HG02623 (cell line): ENCODE results near the gene RABEP2.
A peak's percentile ranks its signal among the peaks of the same experiment; 100 is the strongest.
"Not testable (repeated sequence)": the region's sequence is repeated elsewhere in the genome, so short reads cannot be mapped to it uniquely, and the experiment has no call there.

Experiments
- ATAC-seq: cut with Tn5 transposase; IDR thresholded peaks from one replicate; pipeline ENCODE4 v1.9.1; 2021; ENCODE audit warnings: moderate library complexity; ENCODE audit not compliant: unreplicated experiment

Gene RABEP2

DNA sequence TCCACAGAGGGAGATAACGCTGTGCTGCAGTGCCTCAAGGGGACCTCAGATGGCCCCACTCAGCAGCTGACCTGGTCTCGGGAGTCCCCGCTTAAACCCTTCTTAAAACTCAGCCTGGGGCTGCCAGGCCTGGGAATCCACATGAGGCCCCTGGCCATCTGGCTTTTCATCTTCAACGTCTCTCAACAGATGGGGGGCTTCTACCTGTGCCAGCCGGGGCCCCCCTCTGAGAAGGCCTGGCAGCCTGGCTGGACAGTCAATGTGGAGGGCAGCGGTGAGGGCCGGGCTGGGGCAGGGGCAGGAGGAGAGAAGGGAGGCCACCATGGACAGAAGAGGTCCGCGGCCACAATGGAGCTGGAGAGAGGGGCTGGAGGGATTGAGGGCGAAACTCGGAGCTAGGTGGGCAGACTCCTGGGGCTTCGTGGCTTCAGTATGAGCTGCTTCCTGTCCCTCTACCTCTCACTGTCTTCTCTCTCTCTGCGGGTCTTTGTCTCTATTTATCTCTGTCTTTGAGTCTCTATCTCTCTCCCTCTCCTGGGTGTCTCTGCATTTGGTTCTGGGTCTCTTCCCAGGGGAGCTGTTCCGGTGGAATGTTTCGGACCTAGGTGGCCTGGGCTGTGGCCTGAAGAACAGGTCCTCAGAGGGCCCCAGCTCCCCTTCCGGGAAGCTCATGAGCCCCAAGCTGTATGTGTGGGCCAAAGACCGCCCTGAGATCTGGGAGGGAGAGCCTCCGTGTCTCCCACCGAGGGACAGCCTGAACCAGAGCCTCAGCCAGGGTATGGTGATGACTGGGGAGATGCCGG, 7.5 kb upstream of the RABEP2 start:
- no peak for ATAC-seq

DNA sequence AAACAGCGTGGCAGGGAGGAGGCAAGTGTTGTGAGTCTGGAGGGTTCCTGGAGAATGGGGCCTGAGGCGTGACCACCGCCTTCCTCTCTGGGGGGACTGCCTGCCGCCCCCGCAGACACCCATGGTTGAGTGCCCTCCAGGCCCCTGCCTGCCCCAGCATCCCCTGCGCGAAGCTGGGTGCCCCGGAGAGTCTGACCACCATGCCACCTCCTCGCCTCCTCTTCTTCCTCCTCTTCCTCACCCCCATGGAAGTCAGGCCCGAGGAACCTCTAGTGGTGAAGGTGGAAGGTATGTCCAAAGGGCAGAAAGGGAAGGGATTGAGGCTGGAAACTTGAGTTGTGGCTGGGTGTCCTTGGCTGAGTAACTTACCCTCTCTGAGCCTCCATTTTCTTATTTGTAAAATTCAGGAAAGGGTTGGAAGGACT, 6.8 kb upstream of the RABEP2 start, which contains the start of gene CD19:
TSS of gene CD19 (plus strand) at position 171 of the 425 bp plus-strand sequence. CDS start at position 201, 30 bp downstream.
- ATAC-seq: no peak

DNA sequence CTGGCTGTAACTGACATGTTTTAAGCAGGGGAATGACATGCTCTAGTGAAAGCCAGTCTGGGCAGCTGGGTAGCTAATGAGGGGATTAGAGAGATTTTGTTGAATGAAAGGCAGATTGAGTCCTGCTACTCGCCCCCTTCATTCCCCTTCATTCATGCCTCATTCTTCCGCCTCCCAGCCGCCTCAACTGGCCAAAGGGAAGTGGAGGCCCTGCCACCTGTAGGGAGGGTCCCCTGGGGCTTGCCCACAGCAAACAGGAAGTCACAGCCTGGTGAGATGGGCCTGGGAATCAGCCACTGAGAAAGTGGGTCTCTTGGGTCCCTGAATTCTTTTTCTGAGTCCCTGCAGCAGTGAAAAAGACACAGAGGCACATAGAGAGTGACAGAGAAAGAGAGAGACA, 5.6 kb upstream of the RABEP2 start:
- no peak for ATAC-seq

DNA sequence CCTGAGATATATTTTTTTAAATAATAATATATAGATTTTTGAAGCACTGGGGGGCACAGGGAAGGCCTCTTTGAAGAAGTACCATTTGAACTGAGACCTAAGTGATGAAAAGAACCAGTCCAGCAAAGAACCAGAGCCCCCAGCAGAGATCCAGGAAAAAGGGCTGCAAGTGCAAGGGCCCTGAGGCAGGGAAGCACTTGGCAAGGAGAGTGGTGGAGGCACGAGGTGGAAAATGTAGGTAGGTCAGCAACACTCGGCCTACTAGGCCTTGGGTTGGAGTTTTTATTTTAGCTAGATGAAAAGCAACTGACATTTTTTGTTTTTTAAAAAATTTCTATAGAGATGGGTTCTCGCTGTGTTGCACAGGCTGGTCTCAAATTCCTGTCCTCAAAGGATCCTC, 5.2 kb upstream of the RABEP2 start:
- ATAC-seq: no peak

DNA sequence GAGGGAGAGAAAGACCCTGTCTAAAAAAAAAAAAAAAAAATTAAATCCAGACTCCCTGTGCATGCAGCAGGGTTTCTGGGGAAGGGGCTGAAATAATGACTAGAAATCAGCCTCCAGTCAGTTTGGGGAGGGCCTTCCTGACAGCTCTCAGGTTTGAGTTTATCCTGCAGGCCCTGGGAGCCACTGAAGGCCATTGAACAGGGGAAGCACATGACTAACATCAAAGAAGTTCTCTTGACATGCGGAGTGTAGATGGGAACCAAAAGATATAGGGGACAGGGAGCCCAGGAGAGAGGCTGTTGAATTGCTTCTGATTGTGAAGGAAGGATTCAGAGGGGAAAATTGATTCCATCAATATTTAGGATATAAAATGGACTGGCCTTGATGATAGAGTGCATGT, 2.8 kb upstream of the RABEP2 start:
- no peak for ATAC-seq

DNA sequence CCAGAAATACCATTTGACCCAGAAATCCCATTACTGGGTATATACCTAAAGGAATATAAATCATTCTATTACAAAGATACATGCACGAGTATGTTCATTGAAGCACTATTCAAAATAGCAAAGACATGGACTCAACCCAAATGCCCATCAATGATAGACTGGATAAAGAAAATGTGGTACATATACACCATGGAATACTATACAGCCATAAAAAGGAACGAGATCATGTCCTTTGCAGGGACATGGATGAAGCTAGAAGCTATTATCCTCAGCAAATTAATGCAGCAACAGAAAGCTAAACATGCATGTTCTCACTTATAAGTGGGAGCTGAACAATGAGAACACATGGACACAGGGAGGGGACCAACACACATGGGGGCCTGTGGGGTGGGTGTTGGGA, 1.2 kb upstream of the RABEP2 start:
- ATAC-seq: not testable (repeated sequence)

DNA sequence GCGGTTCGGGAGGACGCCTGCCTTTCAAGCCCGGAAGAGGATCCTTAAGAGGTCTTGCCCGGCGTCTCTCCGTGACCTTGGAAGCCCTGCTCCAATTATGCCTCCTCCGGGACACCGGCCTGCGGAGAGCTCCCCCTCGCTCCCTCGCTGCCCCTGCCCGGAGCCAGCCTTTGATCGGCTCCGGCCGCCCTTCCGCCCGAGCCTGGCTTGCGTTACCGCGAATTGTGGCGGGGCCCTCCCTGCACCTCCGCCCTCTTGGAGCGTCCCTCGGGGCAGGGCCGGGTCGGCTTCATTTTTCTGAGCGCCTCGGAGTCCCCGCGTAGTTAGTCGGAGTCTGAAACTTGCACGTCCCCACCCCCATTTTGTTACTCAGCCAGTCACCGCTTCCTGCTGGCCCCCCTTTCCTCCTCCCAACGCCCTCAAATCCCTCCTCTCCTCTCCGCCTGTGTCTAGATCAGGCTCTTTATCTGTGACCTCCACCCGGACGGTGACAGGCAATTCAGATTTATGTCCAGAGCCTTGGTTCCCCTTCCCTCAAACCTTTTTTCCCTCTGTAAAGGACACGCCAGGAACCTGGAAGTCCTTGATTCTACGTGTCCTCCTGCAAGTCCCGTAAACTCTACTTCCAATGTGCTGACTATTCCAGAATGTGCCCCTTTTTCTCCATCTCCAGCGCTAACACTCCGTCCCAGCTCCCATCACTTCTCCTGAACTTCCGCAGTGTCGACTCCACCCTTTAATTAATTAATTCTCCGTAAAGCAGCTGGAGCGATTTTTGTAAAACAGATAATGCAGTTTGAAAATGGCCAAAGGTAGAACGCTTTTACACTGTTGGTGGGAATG, 569 bp upstream of the RABEP2 start:
- peak; percentile 21 for ATAC-seq

DNA sequence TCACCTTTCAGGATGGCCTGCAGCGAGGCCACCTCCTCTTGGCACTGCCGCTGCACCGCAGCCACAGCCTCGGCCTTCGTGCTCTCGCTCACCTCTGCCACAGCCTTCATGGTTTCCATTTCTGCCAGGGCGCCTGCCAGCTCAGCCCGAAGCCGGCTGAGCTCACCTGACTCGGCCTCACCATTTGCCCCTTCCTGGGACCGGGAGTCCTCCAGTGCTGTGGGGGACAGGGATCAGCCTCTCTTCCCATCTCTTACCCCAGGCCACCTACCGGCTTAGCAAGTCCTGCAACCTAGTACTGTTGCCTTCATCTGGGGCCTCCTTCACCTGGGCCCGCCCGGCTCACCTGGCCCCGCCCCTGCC, 658 bp downstream of the RABEP2 start:
- no peak for ATAC-seq

DNA sequence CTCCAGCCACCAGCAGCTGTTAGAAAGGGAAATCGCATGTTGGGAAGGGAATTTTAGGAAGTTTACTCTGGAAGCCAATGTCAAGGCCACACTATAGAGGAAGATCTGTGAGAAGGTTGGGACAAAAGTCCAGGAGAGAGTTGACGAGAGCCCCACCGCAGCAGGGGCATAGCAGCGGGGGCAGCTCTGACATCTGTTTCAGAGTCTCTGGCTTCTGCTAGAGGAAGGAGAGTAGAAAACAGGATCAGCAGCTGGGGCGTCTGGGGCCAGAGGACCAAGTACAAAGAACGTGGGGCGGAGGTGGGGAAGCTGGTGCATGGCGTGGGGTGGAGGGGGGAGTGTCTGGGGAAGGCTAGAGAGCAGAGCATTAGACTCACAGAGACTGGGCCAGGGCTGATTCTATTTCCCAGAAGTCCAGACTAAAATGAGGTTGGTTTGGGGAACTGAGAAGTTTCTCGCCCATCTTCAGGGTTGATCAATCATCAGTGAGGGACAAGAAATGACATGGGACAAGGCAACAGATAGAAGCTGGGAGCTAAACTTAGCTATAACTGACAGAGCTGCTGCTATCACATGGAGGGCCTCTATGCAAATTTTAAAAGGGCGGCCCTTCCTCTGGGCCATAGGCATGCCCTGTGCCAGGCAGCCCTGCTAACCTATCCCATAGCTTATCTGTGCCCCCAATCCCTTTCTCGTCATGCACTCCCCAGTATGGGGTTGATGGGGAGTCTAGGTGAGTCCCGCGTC, 1.2 kb downstream of the RABEP2 start:
- ATAC-seq: peak; percentile 42

DNA sequence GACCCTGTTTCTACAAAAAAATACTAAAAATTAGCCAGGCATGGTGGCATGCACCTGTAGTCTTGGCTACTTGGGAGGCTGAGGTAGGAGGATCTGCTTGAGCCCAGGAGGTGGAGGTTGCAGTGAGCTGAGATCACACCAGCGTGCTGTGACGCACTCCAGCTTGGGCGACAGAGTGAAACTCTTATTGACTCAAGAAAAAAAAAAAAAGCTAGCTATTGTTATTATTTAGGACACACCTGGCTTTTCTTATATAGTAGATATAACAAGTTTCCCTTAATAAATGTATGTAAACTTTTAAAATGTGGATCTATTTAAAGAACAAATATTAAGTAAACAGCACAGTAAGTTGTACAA, 1.8 kb downstream of the RABEP2 start:
- ATAC-seq: no peak

DNA sequence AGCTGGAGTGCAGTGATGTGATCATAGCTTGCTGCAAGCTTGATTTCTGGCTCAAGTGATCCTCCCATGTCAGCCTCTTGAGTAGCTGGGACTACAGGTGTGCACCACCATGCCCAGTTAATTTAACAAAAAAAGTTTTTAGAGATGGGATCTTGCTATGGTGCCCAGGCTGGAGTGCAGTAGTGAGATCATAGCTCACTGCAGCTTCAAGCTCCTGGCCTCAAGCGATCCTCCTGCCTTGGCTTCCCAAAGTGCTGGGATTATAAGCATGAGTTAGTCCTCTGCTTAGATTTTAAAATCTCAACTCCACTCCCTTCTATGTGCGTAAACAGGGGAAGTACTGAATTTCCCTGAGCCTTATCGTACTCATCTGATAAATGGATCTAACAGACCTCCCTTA, 6.3 kb downstream of the RABEP2 start:
- no peak for ATAC-seq

DNA sequence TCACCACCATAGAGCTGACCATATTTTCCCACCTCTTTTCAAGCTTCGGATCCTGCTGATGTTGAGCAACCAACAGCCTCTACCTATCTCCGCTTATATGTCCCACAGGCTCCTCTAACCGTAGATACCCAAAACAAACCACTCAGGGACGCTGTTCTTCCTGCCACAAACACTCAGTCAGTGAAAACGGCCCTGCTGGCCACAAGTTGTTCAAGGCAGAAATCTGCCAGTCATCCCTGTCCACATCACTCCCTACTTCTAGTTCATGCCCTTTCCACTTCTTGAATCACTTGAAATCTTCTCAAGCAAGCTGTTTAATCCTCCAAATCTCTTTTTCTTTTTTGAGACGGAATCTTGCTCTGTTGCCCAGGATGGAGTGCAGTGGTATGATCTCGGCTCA, 7.9 kb downstream of the RABEP2 start:
- no peak for ATAC-seq

DNA sequence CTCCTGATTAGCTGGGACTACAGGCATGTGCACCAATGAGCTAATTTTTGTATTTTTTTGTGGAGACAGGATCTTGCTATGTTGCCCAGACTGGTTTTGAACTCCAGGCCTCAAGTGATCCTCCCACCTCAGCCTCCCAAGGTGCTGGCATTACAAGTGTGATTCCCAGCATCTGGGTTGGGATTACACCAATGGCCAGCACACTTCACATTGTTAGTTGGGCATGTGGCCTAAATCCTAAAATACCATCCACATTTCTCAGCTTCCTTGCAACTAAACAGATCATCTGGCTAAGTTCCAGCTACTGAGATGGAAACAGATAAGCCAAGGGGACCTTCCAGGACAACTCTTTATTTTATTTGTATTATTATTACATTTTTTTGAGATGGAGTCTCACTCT, 9.9 kb downstream of the RABEP2 start:
- ATAC-seq: no peak

DNA sequence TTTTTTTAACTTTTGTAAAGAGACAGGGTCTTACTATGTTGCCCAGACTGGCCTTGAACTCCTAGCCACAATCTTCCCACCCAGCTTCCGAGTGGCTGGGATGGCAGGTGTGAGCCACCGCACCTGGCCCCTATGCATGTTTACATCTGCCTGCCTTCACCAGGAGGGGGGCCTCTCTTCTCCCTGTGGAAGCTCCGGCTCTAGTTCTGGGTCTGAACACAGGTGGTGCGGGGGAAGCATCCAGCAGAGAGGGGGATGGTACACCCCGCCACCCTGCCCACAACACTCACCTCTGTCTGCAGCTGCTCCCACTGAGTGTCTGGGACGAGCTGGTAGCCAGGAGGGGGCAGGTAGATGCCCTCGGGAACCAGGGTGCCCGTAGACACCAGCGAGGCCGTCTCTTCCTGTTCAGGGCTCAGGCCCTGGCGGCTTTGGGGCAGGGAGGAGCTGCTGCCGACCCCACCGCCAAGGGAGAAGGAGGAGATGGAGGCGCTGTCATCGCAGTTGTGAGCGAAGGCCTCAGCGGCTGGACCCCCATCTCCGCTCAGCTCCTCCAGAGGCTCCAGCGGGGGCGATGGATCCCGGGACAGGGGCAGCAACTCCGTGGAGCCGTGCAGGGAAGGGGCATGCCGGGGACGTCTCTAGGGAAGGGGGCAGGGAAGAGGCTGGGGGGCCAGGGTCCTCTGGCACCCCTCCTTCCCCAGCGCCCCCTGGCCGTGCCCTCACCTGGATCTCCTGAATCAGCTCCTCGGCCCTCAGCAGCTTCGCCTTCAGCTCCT, 10.9 kb downstream of the RABEP2 start:
- no peak for ATAC-seq

DNA sequence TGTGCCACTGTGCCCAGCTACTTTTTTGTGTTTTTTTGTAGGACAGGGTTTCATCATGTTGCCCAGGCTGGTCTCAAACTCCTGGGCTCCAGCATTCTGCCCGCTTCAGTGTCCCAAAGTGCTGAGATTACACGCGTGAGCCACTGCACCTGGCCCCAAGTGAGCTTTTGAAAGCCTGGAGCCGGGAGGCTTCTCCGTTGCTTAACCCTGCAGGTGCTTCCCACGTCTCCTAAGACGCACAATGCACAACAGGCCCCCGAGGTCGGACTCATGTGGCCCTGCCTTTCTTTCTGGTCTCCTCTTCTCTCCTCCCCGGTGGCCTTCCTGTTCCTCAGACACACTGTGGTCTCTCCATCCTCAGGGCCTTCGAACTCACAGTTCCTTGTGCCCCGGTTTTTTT, 12.5 kb downstream of the RABEP2 start:
- ATAC-seq: no peak

DNA sequence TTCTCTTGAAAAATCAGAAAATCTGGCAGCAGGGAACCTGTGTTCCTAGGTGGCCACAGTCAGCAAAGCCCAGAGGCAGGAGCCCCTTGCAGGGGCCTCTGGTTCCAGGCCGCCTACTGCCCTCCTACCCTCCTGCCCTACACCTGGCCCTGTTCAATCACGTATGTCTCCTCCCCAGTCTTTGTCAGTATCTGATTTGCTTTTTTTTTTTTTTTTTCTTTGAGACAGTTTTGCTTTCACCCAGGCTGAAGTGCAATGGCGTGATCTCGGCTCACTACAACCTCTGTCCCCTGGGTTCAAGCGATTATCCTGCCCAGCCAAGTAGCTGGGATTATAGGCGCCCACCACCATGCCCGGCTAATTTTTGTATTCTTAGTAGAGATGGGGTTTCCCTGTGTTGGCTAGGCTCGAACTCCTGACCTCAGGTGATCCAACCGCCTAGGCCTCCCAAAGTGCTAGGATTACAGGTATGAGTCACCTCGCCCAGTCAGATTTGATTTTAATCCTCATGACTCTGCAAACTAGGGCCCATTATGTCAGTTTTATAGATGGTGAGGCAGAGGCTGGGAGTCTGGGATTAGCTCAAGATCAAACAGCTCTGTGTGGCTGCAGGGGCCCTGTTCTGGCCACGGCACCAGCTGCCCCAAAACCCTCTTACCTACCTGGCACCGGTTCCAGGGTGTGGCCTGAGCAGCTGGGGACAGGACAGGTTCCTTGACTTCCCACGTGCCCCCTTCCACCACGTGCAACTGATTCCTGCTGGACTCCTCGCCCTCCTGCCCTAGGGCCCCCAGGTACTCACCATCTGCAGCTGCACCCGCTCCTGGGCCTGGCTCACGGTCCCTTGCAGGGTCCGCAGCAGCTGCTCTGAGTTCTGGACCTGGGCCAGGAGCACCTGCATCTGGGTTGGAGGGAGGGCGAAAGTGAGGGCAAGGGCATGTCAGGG, 14.7 kb downstream of the RABEP2 start:
- no peak for ATAC-seq

DNA sequence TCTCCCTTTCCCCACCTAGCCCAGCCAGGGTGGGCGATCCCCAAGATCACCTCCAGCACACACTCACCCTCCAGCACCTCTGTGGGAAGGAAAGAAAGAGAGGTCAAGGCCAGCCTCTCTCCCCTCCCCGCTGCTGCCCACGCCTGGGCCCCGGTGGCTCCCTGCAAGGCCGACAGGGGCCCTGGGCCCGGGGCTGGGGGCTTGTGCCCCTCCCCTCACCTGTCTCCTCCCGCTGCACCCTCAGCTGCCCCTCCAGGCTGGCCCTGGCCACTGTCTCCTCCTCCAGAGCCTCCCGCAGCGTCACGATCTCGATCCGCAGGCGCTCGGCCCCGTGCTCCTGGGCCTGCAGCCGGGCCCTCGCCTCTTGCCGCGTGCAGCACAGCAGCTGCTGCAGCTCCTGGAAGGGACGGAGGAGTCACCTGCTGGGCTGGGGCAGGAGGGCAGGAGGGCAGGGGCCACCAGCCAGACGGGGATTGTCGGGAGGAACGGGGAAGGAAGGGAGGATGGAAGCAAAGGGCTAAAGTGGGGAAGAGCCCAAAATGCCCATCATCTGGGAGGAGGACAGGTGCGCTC, 19.2 kb downstream of the RABEP2 start:
- ATAC-seq: no peak

DNA sequence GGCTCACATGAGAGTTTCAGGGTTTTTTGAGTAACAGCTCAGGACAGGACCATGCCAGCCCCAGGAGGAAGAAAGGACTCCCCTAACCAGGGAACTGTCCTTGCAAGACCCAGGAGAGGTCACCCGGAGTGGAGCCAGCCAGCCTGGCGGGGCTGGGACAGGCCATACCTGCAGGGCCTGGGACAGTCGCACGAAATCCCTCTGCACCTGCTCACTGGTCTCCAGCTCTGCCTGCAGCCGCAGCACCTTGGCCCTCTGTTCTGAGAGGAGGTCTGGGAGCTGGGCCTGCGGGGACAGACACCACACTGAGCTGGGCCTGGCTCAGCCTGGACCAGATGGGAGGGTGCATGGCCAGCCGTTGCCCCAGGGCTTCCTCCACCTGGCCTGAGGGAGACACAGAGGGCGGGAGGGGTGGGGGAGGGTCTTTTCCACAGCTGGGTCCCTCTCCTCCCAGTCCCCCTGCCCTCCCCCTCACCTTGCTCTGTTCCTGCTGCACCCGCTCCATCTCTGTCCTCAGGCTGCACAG, 19.7 kb downstream of the RABEP2 start:
- ATAC-seq: no peak

DNA sequence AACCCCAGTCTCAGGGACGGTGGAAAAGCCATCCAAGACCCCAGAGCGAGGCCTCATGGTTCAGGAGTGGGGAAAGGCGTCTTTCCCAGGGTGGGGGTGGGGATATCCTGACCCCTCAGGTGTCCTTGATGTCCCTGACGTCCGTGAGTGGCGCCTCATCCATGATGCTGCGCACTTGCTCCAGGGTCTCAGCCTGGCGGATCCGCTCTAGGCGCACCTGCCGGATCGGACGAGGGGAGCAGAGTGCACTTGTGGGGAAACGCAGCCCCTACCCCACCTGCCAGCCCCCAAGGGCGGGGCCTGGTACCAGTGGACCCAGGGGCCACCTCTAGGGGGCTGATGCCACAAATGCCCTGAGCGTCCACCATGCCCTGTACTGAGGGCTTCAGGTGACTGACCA, 20.2 kb downstream of the RABEP2 start:
- ATAC-seq: no peak
